Suprapubic skin (tissue), 4 donors: ENCODE results near the gene PPP2R2B.

Source experiments
- CTCF ChIP-seq, 2 donors: fragments of 200-600 bp in 1 of 2; fragments of 450-650 bp in 1 of 2; sonication (generic) in 1 of 2; IDR thresholded peaks; one replicate each; pipeline ENCODE4 v1.5.1; 2016 to 2019; ENCODE audit warnings: antibody characterized with exemption in 2 of 2, mild to moderate bottlenecking in 1 of 2, moderate library complexity in 1 of 2
- EP300 ChIP-seq: sonication (generic); formaldehyde crosslinking; IDR thresholded peaks from one replicate; pipeline ENCODE4 v1.6.1; 2017; ENCODE audit warnings: antibody characterized with exemption
- POLR2A ChIP-seq, 2 donors: fragments of 450-650 bp; IDR thresholded peaks; one replicate each; pipeline ENCODE4 v1.6.1; 2017; ENCODE audit warnings: antibody characterized with exemption in 2 of 2, mild to moderate bottlenecking in 2 of 2, moderate library complexity in 2 of 2
- POLR2AphosphoS5 ChIP-seq, 3 donors: sonication (generic); formaldehyde crosslinking; IDR thresholded peaks; one replicate each; pipeline ENCODE4 v1.6.1; 2017; ENCODE audit warnings: antibody characterized with exemption in 3 of 3

- no peak for TF ChIP-seq CTCF (IDR thresholded peaks at IDR 0.05)
- TF ChIP-seq POLR2A (IDR thresholded peaks at IDR 0.05): no peak
- no peak for TF ChIP-seq EP300
- TF ChIP-seq POLR2AphosphoS5 (IDR thresholded peaks at IDR 0.05): no peak
Measured at GRCh38 chr5:146565764-146566367, 312.7 kb downstream of the PPP2R2B start.
